ENCODE measurements around the gene PPM1N. TPM values are rescaled to one million over a fixed set of nuclear protein-coding genes. Genes with fewer than 3 reads are reported as not detected.

Gene PPM1N
- total RNA-seq, 1 experiment from 2014 or later, result 1.2 TPM

DNA sequence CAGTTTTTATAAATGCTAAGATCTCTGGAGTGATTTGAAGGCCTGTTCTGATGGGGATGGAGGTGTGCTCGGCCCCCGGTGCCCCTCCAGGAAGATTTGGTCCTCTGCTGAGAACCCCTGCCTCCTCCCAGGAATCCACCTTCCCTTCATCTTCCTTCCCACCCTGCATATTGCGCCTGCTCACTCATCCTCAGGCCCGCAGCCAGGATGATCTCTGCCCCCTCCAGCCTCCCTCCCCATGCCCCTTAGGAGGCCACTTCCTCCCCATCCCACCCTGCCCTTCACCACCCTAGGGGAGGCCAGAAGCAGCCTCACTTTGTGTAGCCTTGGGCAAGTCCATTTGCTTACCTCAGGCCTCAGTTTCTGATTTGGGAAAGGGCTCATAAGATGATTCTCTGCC, 28.7 kb downstream of the PPM1N start:
- DNase-seq, result no peak
- Histone ChIP-seq H3K27me3 (replicated peaks; ENCODE audit: control insufficient read depth, insufficient read depth, low read length) (no peaks in the 10 kb centered on the region), H3K4me3 (ENCODE audit: low read depth, low read length) (no peak overlapping the region), H3K9me3 (peaks cover 11% of the 10 kb centered on the region), H3K36me3 (ENCODE audit: control insufficient read depth, insufficient read depth, low read length) (peaks cover 5% of the 10 kb centered on the region), H3K4me1 (0 out of 2 replicates have a peak, but pooled peaks cover 8% of the 10 kb centered on the region)
- H3K9me3 Mint-ChIP-seq (ENCODE audit: unreplicated experiment), result peaks cover 8% of the 10 kb centered on the region
- BruUV-seq (replicated peaks), result no TSS peak
- CTCF ChIA-PET, result interaction anchor here (0.7 to 3.0 kb wide), 4 partner anchors 9 to 115 kb away, joined by 4 to 12 read pairs (median 10); no protein-coding TSS in a partner anchor
- H3K27ac Mint-ChIP-seq (ENCODE audit: unreplicated experiment), result no peak overlapping the region
- POLR2A ChIA-PET, result interaction anchor here (0.7 kb wide), 1 partner anchor 8 kb away, joined by 3 read pairs; no protein-coding TSS in a partner anchor
- TF ChIP-seq, protein P1, sequence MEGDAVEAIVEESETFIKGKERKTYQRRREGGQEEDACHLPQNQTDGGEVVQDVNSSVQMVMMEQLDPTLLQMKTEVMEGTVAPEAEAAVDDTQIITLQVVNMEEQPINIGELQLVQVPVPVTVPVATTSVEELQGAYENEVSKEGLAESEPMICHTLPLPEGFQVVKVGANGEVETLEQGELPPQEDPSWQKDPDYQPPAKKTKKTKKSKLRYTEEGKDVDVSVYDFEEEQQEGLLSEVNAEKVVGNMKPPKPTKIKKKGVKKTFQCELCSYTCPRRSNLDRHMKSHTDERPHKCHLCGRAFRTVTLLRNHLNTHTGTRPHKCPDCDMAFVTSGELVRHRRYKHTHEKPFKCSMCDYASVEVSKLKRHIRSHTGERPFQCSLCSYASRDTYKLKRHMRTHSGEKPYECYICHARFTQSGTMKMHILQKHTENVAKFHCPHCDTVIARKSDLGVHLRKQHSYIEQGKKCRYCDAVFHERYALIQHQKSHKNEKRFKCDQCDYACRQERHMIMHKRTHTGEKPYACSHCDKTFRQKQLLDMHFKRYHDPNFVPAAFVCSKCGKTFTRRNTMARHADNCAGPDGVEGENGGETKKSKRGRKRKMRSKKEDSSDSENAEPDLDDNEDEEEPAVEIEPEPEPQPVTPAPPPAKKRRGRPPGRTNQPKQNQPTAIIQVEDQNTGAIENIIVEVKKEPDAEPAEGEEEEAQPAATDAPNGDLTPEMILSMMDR (IDR thresholded peaks at IDR 0.05; ENCODE audit: insufficient read depth in 1 of 2, low read depth in 1 of 2, low read length in 1 of 2, severe bottlenecking in 1 of 2, unreplicated experiment in 1 of 2), result no peak
- no peak overlapping the region for H3K4me3 Mint-ChIP-seq (ENCODE audit: unreplicated experiment)
- peaks cover 60% of the 10 kb centered on the region for H3K36me3 Mint-ChIP-seq (ENCODE audit: insufficient read depth, unreplicated experiment)
- peaks cover 10% of the 10 kb centered on the region for H3K4me1 Mint-ChIP-seq (ENCODE audit: low read depth, unreplicated experiment)
- intact Hi-C loops (cut with micrococcal nuclease; ENCODE audit: unreplicated experiment), result no loop called here
- H3K27me3 Mint-ChIP-seq (ENCODE audit: insufficient read depth, unreplicated experiment), result no peaks in the 10 kb centered on the region

DNA sequence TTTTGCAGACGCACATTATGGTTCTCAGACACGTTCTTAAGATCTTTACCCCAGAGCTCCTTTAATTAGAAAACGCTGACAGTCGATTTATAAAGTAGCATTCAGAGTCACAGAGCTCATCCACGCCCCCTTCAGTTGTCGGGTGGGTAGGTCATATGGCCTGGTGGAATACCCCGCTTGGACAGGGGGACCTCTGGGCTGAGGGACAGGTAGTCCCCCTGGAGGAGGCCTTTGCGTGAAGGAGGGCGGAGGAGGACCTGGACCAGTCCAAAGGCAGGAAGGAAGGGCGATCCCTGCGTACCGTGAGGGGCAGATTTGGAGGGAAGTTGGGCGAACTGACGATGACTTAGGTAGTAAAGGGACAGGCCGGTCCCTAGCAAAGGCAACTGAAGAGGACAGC, 29.5 kb downstream of the PPM1N start:
- Mint-ChIP-seq H3K4me3 (ENCODE audit: unreplicated experiment) (peak overlapping the region; percentile 85), H3K4me1 (ENCODE audit: low read depth, unreplicated experiment) (peaks cover 10% of the 10 kb centered on the region), H3K27ac (ENCODE audit: unreplicated experiment) (peak overlapping the region; percentile 55), H3K36me3 (ENCODE audit: insufficient read depth, unreplicated experiment) (peaks cover 66% of the 10 kb centered on the region), H3K9me3 (ENCODE audit: unreplicated experiment) (peaks cover 15% of the 10 kb centered on the region), H3K27me3 (ENCODE audit: insufficient read depth, unreplicated experiment) (no peaks in the 10 kb centered on the region)
- CTCF ChIA-PET, result interaction anchor here (0.7 to 3.0 kb wide), 5 partner anchors 8 to 150 kb away, joined by 4 to 12 read pairs (median 9); no protein-coding TSS in a partner anchor
- POLR2A ChIA-PET, result interaction anchor here (0.7 kb wide), 1 partner anchor 9 kb away, joined by 3 read pairs; no protein-coding TSS in a partner anchor
- Histone ChIP-seq H3K9me3 (peaks cover 14% of the 10 kb centered on the region), H3K4me1 (0 out of 2 replicates have a peak, but pooled peaks cover 8% of the 10 kb centered on the region), H3K27me3 (replicated peaks; ENCODE audit: control insufficient read depth, insufficient read depth, low read length) (no peaks in the 10 kb centered on the region), H3K4me3 (ENCODE audit: low read depth, low read length) (peak overlapping the region; percentile 63), H3K36me3 (ENCODE audit: control insufficient read depth, insufficient read depth, low read length) (peaks cover 5% of the 10 kb centered on the region)
- peak in 1 of 2 experiments; percentile 34 for DNase-seq
- BruUV-seq (replicated peaks), result no TSS peak
- intact Hi-C loops (cut with micrococcal nuclease; ENCODE audit: unreplicated experiment), result loop anchor here (1.0 kb wide), 1 partner anchor 31 kb away; no protein-coding TSS in a partner anchor
- TF ChIP-seq, protein P1 (IDR thresholded peaks at IDR 0.05; ENCODE audit: insufficient read depth in 1 of 2, low read depth in 1 of 2, low read length in 1 of 2, severe bottlenecking in 1 of 2, unreplicated experiment in 1 of 2), result peak in 1 of 2 experiments; percentile 8

DNA sequence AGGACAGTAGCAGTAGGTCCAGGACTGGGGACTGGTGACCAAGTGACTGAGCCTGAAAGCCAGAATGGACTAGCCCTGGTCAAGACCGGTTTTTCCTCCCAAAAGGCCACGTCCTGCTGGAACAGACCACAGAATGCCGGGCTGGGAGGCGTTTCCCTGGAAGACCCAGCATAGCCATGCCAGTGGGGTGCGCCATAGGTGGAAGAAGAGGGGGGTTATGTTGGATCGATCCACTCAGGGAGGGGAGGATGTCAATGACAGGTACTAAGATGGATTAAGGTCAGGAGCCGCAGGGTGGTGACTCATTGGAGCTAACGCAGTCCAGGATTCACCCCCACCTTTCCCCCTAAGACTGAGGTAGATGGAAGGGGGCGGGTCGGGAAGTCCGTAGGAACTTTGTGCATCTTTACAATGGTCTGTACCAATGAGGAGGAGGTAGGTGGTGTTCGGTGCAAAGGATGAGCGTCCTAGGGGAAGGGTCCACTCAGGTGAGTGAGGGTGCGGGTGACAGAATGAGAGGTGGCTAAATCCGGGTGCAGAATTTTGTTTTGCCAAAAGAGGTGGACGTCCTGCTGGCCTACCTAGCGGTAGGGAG, 30.0 kb downstream of the PPM1N start:
- TF ChIP-seq, protein P1 (IDR thresholded peaks at IDR 0.05; ENCODE audit: insufficient read depth in 1 of 2, low read depth in 1 of 2, low read length in 1 of 2, severe bottlenecking in 1 of 2, unreplicated experiment in 1 of 2), result no peak
- BruUV-seq (replicated peaks), result no TSS peak
- Mint-ChIP-seq H3K4me1 (ENCODE audit: low read depth, unreplicated experiment) (peaks cover 10% of the 10 kb centered on the region), H3K9me3 (ENCODE audit: unreplicated experiment) (peaks cover 17% of the 10 kb centered on the region), H3K36me3 (ENCODE audit: insufficient read depth, unreplicated experiment) (peaks cover 66% of the 10 kb centered on the region), H3K27me3 (ENCODE audit: insufficient read depth, unreplicated experiment) (no peaks in the 10 kb centered on the region), H3K27ac (ENCODE audit: unreplicated experiment) (peak overlapping the region; percentile 55), H3K4me3 (ENCODE audit: unreplicated experiment) (peak overlapping the region; percentile 85)
- Histone ChIP-seq H3K9me3 (peaks cover 14% of the 10 kb centered on the region), H3K4me1 (0 out of 2 replicates have a peak, but pooled peaks cover 8% of the 10 kb centered on the region), H3K36me3 (ENCODE audit: control insufficient read depth, insufficient read depth, low read length) (peaks cover 5% of the 10 kb centered on the region), H3K27me3 (replicated peaks; ENCODE audit: control insufficient read depth, insufficient read depth, low read length) (no peaks in the 10 kb centered on the region), H3K4me3 (ENCODE audit: low read depth, low read length) (peak overlapping the region; percentile 63)
- ChIA-PET POLR2A (interaction anchor here (0.6 kb wide), 2 partner anchors 20 to 54 kb away, joined by 3 to 10 read pairs; no protein-coding TSS in a partner anchor), CTCF (interaction anchor here (0.8 to 3.0 kb wide), 9 partner anchors 20 to 164 kb away, joined by 3 to 27 read pairs (median 4); partner anchors contain the start of genes OPA3 and QPCTL)
- intact Hi-C loops (cut with micrococcal nuclease; ENCODE audit: unreplicated experiment), result loop anchor here (1.0 kb wide), 1 partner anchor 30 kb away; no protein-coding TSS in a partner anchor
- peak; percentile 71 to 77 for DNase-seq
